HEK293 (cell line): ENCODE measurements around the gene ZC3H10.

Source experiments
- BCL11B ChIP-seq: fragments of 450-650 bp; formaldehyde crosslinking; IDR thresholded peaks from 2 replicates; pipeline ENCODE4 v1.5.1; 2016; ENCODE audit warnings: low read depth, missing biosample characterization, missing genetic modification characterization
- EGR2 ChIP-seq: fragments of 450-650 bp; formaldehyde crosslinking; IDR thresholded peaks from 2 replicates; pipeline ENCODE4 v1.5.1; 2016; ENCODE audit warnings: low read depth, missing biosample characterization, missing genetic modification characterization
- FEZF1 ChIP-seq: fragments of 450-650 bp; formaldehyde crosslinking; IDR thresholded peaks from 2 replicates; pipeline ENCODE4 v1.5.1; 2016; ENCODE audit warnings: missing biosample characterization, missing genetic modification characterization
- HOXC10 ChIP-seq: sonication (generic); formaldehyde crosslinking; IDR thresholded peaks from 2 replicates; pipeline ENCODE4 v1.8.1; 2023; ENCODE audit warnings: mild to moderate bottlenecking, missing genetic modification reagents
- PRDM1 ChIP-seq: fragments of 450-650 bp; formaldehyde crosslinking; IDR thresholded peaks from 2 replicates; pipeline ENCODE4; 2016; ENCODE audit warnings: missing biosample characterization, missing genetic modification characterization
- YY1 ChIP-seq: fragments of 450-650 bp; formaldehyde crosslinking; IDR thresholded peaks from 2 replicates; pipeline ENCODE4 v1.5.1; 2018; ENCODE audit warnings: missing biosample characterization, missing genetic modification characterization
- ZBTB26 ChIP-seq: fragments of 450-650 bp; formaldehyde crosslinking; optimal IDR thresholded peaks from 2 replicates; pipeline ENCODE3; 2016; ENCODE audit warnings: missing biosample characterization, mild to moderate bottlenecking, missing genetic modification characterization
- ZBTB7A ChIP-seq: fragments of 450-650 bp; formaldehyde crosslinking; IDR thresholded peaks from 2 replicates; pipeline ENCODE4 v1.5.1; 2016; ENCODE audit warnings: low read depth, missing biosample characterization, missing genetic modification characterization
- ZFP3 ChIP-seq: fragments of 450-650 bp; formaldehyde crosslinking; IDR thresholded peaks from 2 replicates; pipeline ENCODE4 v1.5.1; 2016; ENCODE audit warnings: low read depth, missing biosample characterization, missing genetic modification characterization
- ZNF114 ChIP-seq: fragments of 450-650 bp; formaldehyde crosslinking; IDR thresholded peaks from 2 replicates; pipeline ENCODE4 v1.5.0; 2017; ENCODE audit warnings: missing biosample characterization, missing genetic modification characterization
- ZNF140 ChIP-seq: fragments of 450-650 bp; formaldehyde crosslinking; IDR thresholded peaks from 2 replicates; pipeline ENCODE4 v1.5.1; 2016; ENCODE audit warnings: missing biosample characterization, missing genetic modification characterization
- ZNF23 ChIP-seq: fragments of 450-650 bp; formaldehyde crosslinking; IDR thresholded peaks from 2 replicates; pipeline ENCODE4 v1.5.1; 2016; ENCODE audit warnings: missing biosample characterization, missing genetic modification characterization, borderline replicate concordance
- ZNF302 ChIP-seq: fragments of 450-650 bp; formaldehyde crosslinking; IDR thresholded peaks from 2 replicates; pipeline ENCODE4 v1.5.1; 2016; ENCODE audit warnings: missing biosample characterization, missing genetic modification characterization, low read depth
- ZNF324 ChIP-seq: fragments of 450-650 bp; formaldehyde crosslinking; IDR thresholded peaks from 2 replicates; pipeline ENCODE4 v1.5.1; 2016; ENCODE audit warnings: missing biosample characterization, missing genetic modification characterization
- ZNF350 ChIP-seq: fragments of 450-650 bp; formaldehyde crosslinking; IDR thresholded peaks from 2 replicates; pipeline ENCODE4 v1.5.0; 2017; ENCODE audit warnings: missing biosample characterization, mild to moderate bottlenecking, missing genetic modification characterization
- ZNF354C ChIP-seq: fragments of 450-650 bp; formaldehyde crosslinking; IDR thresholded peaks from 2 replicates; pipeline ENCODE4 v1.5.1; 2016; ENCODE audit warnings: missing biosample characterization, missing genetic modification characterization, low read depth, borderline replicate concordance
- ZNF394 ChIP-seq: fragments of 450-650 bp; formaldehyde crosslinking; IDR thresholded peaks from 2 replicates; pipeline ENCODE4 v1.5.1; 2016; ENCODE audit warnings: missing biosample characterization, missing genetic modification characterization, mild to moderate bottlenecking, moderate library complexity, borderline replicate concordance
- ZNF404 ChIP-seq: fragments of 450-650 bp; formaldehyde crosslinking; IDR thresholded peaks from 2 replicates; pipeline ENCODE4 v1.5.1; 2017; ENCODE audit warnings: missing biosample characterization, missing genetic modification characterization
- ZNF48 ChIP-seq: fragments of 450-650 bp; formaldehyde crosslinking; IDR thresholded peaks from 2 replicates; pipeline ENCODE4 v1.5.1; 2016; ENCODE audit warnings: missing biosample characterization, missing genetic modification characterization
- ZNF530 ChIP-seq: fragments of 450-650 bp; formaldehyde crosslinking; IDR thresholded peaks from 2 replicates; pipeline ENCODE4 v1.5.1; 2016; ENCODE audit warnings: low read depth, missing biosample characterization, missing genetic modification characterization
- ZNF555 ChIP-seq: fragments of 450-650 bp; formaldehyde crosslinking; conservative IDR thresholded peaks from 2 replicates; pipeline ENCODE4 v1.5.1; 2017; ENCODE audit warnings: missing biosample characterization, mild to moderate bottlenecking, missing genetic modification characterization, inconsistent platforms
- ZNF558 ChIP-seq: fragments of 450-650 bp; formaldehyde crosslinking; IDR thresholded peaks from 2 replicates; pipeline ENCODE4 v1.5.1; 2016; ENCODE audit warnings: missing biosample characterization, missing genetic modification characterization
- ZNF580 ChIP-seq: fragments of 450-650 bp; formaldehyde crosslinking; IDR thresholded peaks from 2 replicates; pipeline ENCODE4 v1.5.1; 2016; ENCODE audit warnings: missing biosample characterization, missing genetic modification characterization
- ZNF670 ChIP-seq: fragments of 450-650 bp; formaldehyde crosslinking; IDR thresholded peaks from 2 replicates; pipeline ENCODE4 v1.5.1; 2016; ENCODE audit warnings: missing biosample characterization, missing genetic modification characterization, low read depth
- ZNF792 ChIP-seq: fragments of 450-650 bp; formaldehyde crosslinking; IDR thresholded peaks from 2 replicates; pipeline ENCODE4 v1.5.1; 2016; ENCODE audit warnings: missing biosample characterization, missing genetic modification characterization
- ZNF830 ChIP-seq: fragments of 450-650 bp; IDR thresholded peaks from 2 replicates; pipeline ENCODE4 v1.5.0; 2018; ENCODE audit warnings: missing biosample characterization, missing genetic modification characterization, low read depth, mild to moderate bottlenecking, moderate library complexity
- TF ChIP-seq, protein P1 (sequence below): fragments of 450-650 bp; formaldehyde crosslinking; IDR thresholded peaks from 2 replicates; pipeline ENCODE4 v1.5.1; 2016; ENCODE audit warnings: missing biosample characterization, missing genetic modification characterization
- TF ChIP-seq, protein P2 (sequence below): fragments of 450-650 bp; formaldehyde crosslinking; IDR thresholded peaks from 2 replicates; pipeline ENCODE4 v1.5.1; 2016; ENCODE audit warnings: missing biosample characterization, missing genetic modification characterization
- TF ChIP-seq, protein P3 (sequence below): fragments of 450-650 bp; formaldehyde crosslinking; IDR thresholded peaks from 2 replicates; pipeline ENCODE4 v1.5.1; 2016; ENCODE audit warnings: missing biosample characterization, missing genetic modification characterization

ZC3H10 gene

GRCh38 chr12:56117778-56118687, at the start of gene ZC3H10 (continued):
- TF ChIP-seq, protein P1, sequence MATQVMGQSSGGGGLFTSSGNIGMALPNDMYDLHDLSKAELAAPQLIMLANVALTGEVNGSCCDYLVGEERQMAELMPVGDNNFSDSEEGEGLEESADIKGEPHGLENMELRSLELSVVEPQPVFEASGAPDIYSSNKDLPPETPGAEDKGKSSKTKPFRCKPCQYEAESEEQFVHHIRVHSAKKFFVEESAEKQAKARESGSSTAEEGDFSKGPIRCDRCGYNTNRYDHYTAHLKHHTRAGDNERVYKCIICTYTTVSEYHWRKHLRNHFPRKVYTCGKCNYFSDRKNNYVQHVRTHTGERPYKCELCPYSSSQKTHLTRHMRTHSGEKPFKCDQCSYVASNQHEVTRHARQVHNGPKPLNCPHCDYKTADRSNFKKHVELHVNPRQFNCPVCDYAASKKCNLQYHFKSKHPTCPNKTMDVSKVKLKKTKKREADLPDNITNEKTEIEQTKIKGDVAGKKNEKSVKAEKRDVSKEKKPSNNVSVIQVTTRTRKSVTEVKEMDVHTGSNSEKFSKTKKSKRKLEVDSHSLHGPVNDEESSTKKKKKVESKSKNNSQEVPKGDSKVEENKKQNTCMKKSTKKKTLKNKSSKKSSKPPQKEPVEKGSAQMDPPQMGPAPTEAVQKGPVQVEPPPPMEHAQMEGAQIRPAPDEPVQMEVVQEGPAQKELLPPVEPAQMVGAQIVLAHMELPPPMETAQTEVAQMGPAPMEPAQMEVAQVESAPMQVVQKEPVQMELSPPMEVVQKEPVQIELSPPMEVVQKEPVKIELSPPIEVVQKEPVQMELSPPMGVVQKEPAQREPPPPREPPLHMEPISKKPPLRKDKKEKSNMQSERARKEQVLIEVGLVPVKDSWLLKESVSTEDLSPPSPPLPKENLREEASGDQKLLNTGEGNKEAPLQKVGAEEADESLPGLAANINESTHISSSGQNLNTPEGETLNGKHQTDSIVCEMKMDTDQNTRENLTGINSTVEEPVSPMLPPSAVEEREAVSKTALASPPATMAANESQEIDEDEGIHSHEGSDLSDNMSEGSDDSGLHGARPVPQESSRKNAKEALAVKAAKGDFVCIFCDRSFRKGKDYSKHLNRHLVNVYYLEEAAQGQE = no peak; the same call in 1 of the 2 replicates
- TF ChIP-seq ZBTB7A (tag by site-specific recombination) (no peak; the same call in 1 of the 2 replicates), ZNF114 (tag by site-specific recombination) (no peak), ZNF530 (tag by site-specific recombination) (no peak), EGR2 (tag by site-specific recombination) (peak; percentile 63), ZNF140 (tag by site-specific recombination) (no peak), ZNF350 (tag by site-specific recombination) (no peak), ZNF302 (no peak), ZNF558 (tag by site-specific recombination) (peak; percentile 62; the same call in 1 of the 2 replicates), ZNF555 (tag by site-specific recombination) (no peak), ZNF394 (peak; percentile 81), ZNF404 (tag by site-specific recombination) (no peak), ZNF830 (tag by site-specific recombination) (no peak), ZBTB26 (tag by site-specific recombination) (peak; percentile 62), YY1 (tag by site-specific recombination) (peak; percentile 52), HOXC10 (CRISPR knock-in tag) (no peak), ZNF354C (no peak), ZNF670 (no peak), ZNF23 (tag by site-specific recombination) (no peak), ZFP3 (tag by site-specific recombination) (no peak), PRDM1 (tag by site-specific recombination) (no peak), FEZF1 (tag by site-specific recombination) (no peak), ZNF324 (tag by site-specific recombination) (peak; percentile 93), BCL11B (peak; percentile 31; the same call in 1 of the 2 replicates), ZNF580 (peak; percentile 94), ZNF792 (no peak), ZNF48 (tag by site-specific recombination) (no peak)
- TF ChIP-seq, protein P2, sequence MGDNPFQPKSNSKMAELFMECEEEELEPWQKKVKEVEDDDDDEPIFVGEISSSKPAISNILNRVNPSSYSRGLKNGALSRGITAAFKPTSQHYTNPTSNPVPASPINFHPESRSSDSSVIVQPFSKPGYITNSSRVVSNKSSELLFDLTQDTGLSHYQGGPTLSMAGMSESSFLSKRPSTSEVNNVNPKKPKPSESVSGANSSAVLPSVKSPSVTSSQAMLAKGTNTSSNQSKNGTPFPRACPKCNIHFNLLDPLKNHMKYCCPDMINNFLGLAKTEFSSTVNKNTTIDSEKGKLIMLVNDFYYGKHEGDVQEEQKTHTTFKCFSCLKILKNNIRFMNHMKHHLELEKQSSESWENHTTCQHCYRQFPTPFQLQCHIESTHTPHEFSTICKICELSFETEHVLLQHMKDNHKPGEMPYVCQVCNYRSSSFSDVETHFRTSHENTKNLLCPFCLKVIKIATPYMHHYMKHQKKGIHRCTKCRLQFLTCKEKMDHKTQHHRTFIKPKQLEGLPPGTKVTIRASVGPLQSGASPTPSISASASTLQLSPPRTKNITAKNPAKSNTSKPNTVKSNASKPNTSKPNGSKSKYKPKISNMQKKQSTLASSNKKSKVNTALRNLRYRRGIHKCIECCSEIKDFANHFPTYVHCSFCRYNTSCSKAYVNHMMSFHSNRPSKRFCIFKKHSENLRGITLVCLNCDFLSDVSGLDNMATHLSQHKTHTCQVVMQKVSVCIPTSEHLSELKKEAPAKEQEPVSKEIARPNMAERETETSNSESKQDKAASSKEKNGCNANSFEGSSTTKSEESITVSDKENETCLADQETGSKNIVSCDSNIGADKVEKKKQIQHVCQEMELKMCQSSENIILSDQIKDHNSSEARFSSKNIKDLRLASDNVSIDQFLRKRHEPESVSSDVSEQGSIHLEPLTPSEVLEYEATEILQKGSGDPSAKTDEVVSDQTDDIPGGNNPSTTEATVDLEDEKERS = no peak
- TF ChIP-seq, protein P3, sequence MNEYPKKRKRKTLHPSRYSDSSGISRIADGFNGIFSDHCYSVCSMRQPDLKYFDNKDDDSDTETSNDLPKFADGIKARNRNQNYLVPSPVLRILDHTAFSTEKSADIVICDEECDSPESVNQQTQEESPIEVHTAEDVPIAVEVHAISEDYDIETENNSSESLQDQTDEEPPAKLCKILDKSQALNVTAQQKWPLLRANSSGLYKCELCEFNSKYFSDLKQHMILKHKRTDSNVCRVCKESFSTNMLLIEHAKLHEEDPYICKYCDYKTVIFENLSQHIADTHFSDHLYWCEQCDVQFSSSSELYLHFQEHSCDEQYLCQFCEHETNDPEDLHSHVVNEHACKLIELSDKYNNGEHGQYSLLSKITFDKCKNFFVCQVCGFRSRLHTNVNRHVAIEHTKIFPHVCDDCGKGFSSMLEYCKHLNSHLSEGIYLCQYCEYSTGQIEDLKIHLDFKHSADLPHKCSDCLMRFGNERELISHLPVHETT (tag by site-specific recombination) = peak; percentile 95
